Keratinocyte (primary cell): ENCODE data around the gene TWIST2. TPM values are rescaled to one million over a fixed set of nuclear protein-coding genes. Genes with fewer than 3 reads are reported as not detected.

Experiments used
- DNase-seq: peaks from one replicate; pipeline ENCODE4 v3.0.0-alpha.2; 2011; ENCODE audit warnings: low read depth, missing footprints, low spot score
- FAIRE-seq: peaks from 2 replicates; lab custom pipeline; 2011; peaks lifted over from hg19 to GRCh38; lab: Jason Lieb, UNC
- H2AFZ ChIP-seq: 2 replicates; pipeline ENCODE4 v1.6.0; 2012; ENCODE audit warnings: low read length, control low read depth, inconsistent platforms; ENCODE audit not compliant: control insufficient read depth
- H3K27ac ChIP-seq: 2 replicates; pipeline ENCODE4 v1.5.1; 2011; ENCODE audit warnings: low read length; ENCODE audit not compliant: control insufficient read depth, insufficient read depth
- H3K27me3 ChIP-seq: 3 replicates; pipeline ENCODE4 v1.6.0; 2011; ENCODE audit warnings: low read length; ENCODE audit not compliant: control insufficient read depth, insufficient read depth; ENCODE audit errors: extremely low read depth
- H3K36me3 ChIP-seq, 2 experiments: 2 replicates in 1 of 2; 3 replicates in 1 of 2; pipeline ENCODE4 v1.5.1; 2011; ENCODE audit warnings: low read length in 2 of 2, mild to moderate bottlenecking in 1 of 2; ENCODE audit not compliant: control insufficient read depth in 2 of 2, insufficient read depth in 2 of 2; ENCODE audit errors: extremely low read depth in 1 of 2
- H3K4me1 ChIP-seq: 3 replicates; pipeline ENCODE4 v1.5.1; 2011; ENCODE audit warnings: low read length; ENCODE audit not compliant: control insufficient read depth, insufficient read depth; ENCODE audit errors: extremely low read depth
- H3K4me2 ChIP-seq: 3 replicates; pipeline ENCODE4 v1.6.0; 2011; ENCODE audit warnings: low read depth, low read length; ENCODE audit not compliant: control insufficient read depth, insufficient read depth; ENCODE audit errors: extremely low read depth
- H3K4me3 ChIP-seq, 3 experiments: fragments of 200-600 bp in 1 of 3; sonication (generic) in 1 of 3; 2 replicates in 2 of 3; 3 replicates in 1 of 3; pipeline ENCODE4 v1.5.1; 2011 to 2016; ENCODE audit warnings: low read length in 3 of 3, mild to moderate bottlenecking in 3 of 3, control low read depth in 2 of 3, inconsistent platforms in 1 of 3, low read depth in 1 of 3, mixed read lengths in 1 of 3, mixed run types in 1 of 3, moderate library complexity in 1 of 3; ENCODE audit not compliant: control insufficient read depth in 2 of 3, insufficient read depth in 2 of 3; ENCODE audit errors: extremely low read depth in 1 of 3
- H3K79me2 ChIP-seq: 2 replicates; pipeline ENCODE4 v1.6.0; 2012; ENCODE audit warnings: low read length; ENCODE audit not compliant: control insufficient read depth, insufficient read depth
- H3K9ac ChIP-seq: 3 replicates; pipeline ENCODE4 v1.6.0; 2011; ENCODE audit warnings: low read length; ENCODE audit not compliant: control insufficient read depth, insufficient read depth; ENCODE audit errors: extremely low read depth
- H3K9me1 ChIP-seq: 3 replicates; pipeline ENCODE4 v1.6.0; 2011; ENCODE audit warnings: low read length; ENCODE audit not compliant: control insufficient read depth, insufficient read depth; ENCODE audit errors: extremely low read depth
- H3K9me3 ChIP-seq: 2 replicates; pipeline ENCODE4 v1.5.1; 2012; ENCODE audit warnings: low read depth, low read length; ENCODE audit not compliant: control insufficient read depth
- H4K20me1 ChIP-seq: 3 replicates; pipeline ENCODE4 v1.6.0; 2011; ENCODE audit warnings: low read length; ENCODE audit not compliant: control insufficient read depth, insufficient read depth; ENCODE audit errors: extremely low read depth
- CTCF ChIP-seq, 3 experiments: IDR thresholded peaks in 1 of 3; conservative IDR thresholded peaks in 1 of 3; optimal IDR thresholded peaks in 1 of 3; 2 replicates in 2 of 3; 3 replicates in 1 of 3; pipeline versions ENCODE3 to v1.5.1; 2011; ENCODE audit warnings: low read length in 3 of 3, mild to moderate bottlenecking in 3 of 3, moderate library complexity in 2 of 3, control low read depth in 1 of 3, inconsistent platforms in 1 of 3; ENCODE audit not compliant: insufficient read depth in 2 of 3; ENCODE audit errors: extremely low read depth in 1 of 3
- EZH2 ChIP-seq: IDR thresholded peaks from one replicate; pipeline ENCODE4 v1.6.1; 2012; ENCODE audit warnings: inconsistent platforms, mild to moderate bottlenecking, low read length, moderate library complexity
- dilution Hi-C: fragments of 300-500 bp; cut with MboI; formaldehyde crosslinking; loops from one replicate; pipeline ENCODE4 v1.7.0; 2020; ENCODE audit warnings: low sequenced_read_pairs; ENCODE audit not compliant: extremely low pct_ligation_motif_present
- polyA plus RNA-seq, 5 experiments: library from polyadenylated mRNA; depleted of rRNA in 3 of 5; stranded (reverse) in 3 of 5; stranded (forward) in 1 of 5; unstranded in 1 of 5; fragments of >200 nt; gene quantifications; 1 replicate in 1 of 5; 2 replicates in 3 of 5; 3 replicates in 1 of 5; pipeline versions ENCODE4 v1.2.1 to v1.2.3, GENCODE V29; 2011 to 2012; ENCODE audit warnings: missing spikeins in 2 of 5, low read depth in 1 of 5, low replicate concordance in 1 of 5

TWIST2 gene
- polyA plus RNA-seq, 1 donor (not counting 4 experiments of a cell fraction or from before 2014, with no cell fraction given): 5.5 TPM

GRCh38 chr2:238925281-238925680 is 77.4 kb downstream of the TWIST2 start:
- H3K9me1 ChIP-seq: no peaks in the 10 kb centered on the region
- no peaks in the 10 kb centered on the region for H3K9me3 ChIP-seq
- H3K79me2 ChIP-seq: no peaks in the 10 kb centered on the region
- no peak overlapping the region for H2AFZ ChIP-seq
- DNase-seq (no peak), FAIRE-seq (no peak)
- H3K36me3 ChIP-seq: no peaks in the 10 kb centered on the region
- dilution Hi-C loops: no loop called here
- H3K4me3 ChIP-seq: no peak overlapping the region
- H4K20me1 ChIP-seq: no peaks in the 10 kb centered on the region
- no peak overlapping the region for H3K4me2 ChIP-seq
- TF ChIP-seq CTCF (optimal IDR thresholded peaks at IDR 0.05 in 1 of 3, IDR thresholded peaks at IDR 0.05 in 1 of 3, conservative IDR thresholded peaks at IDR 0.05 in 1 of 3; ENCODE audit: extremely low read depth in 1 of 3, insufficient read depth in 2 of 3, low read length in 3 of 3) (no peak), EZH2 (no peak)
- peaks cover 37% of the 10 kb centered on the region for H3K27me3 ChIP-seq
- H3K27ac ChIP-seq: no peak overlapping the region
- peaks cover 7% of the 10 kb centered on the region for H3K4me1 ChIP-seq
- no peak overlapping the region for H3K9ac ChIP-seq

GRCh38 chr2:238925816-238926521 is 78.1 kb downstream of the TWIST2 start:
- H3K9me3 ChIP-seq: no peaks in the 10 kb centered on the region
- TF ChIP-seq CTCF (optimal IDR thresholded peaks at IDR 0.05 in 1 of 3, IDR thresholded peaks at IDR 0.05 in 1 of 3, conservative IDR thresholded peaks at IDR 0.05 in 1 of 3; ENCODE audit: extremely low read depth in 1 of 3, insufficient read depth in 2 of 3, low read length in 3 of 3) (no peak), EZH2 (no peak)
- no peaks in the 10 kb centered on the region for H3K9me1 ChIP-seq
- H3K27me3 ChIP-seq: peaks cover 39% of the 10 kb centered on the region
- peaks cover 4% of the 10 kb centered on the region for H3K4me1 ChIP-seq
- no peak for FAIRE-seq
- H3K79me2 ChIP-seq: no peaks in the 10 kb centered on the region
- H3K27ac ChIP-seq: no peak overlapping the region
- H3K4me3 ChIP-seq: no peak overlapping the region
- H2AFZ ChIP-seq: no peak overlapping the region
- no peak for DNase-seq
- H3K36me3 ChIP-seq: no peaks in the 10 kb centered on the region
- dilution Hi-C loops: no loop called here
- no peak overlapping the region for H3K4me2 ChIP-seq
- no peaks in the 10 kb centered on the region for H4K20me1 ChIP-seq
- H3K9ac ChIP-seq: no peak overlapping the region
